HCT116 (cell line): ENCODE results near the gene LTBP4. TPM values are rescaled to one million over a fixed set of nuclear protein-coding genes. Genes with fewer than 3 reads are reported as not detected.
A peak's percentile ranks its signal among the peaks of the same experiment; 100 is the strongest.

Source experiments
- ATAC-seq: fragments of 200-7000 bp; cut with Tn5 transposase; 2 replicates; pipeline ENCODE4 v1.9.1; 2020; ENCODE audit warnings: mild to moderate bottlenecking, moderate library complexity
- BruUV-seq: library from RNA; stranded (reverse); fragments of 400-500 nt; replicated peaks from 2 replicates; lab custom pipeline; 2021; lab: Mats Ljungman, UMichigan
- CTCF ChIA-PET: fragments of 300-600 bp; sonication (Branson Sonifier 250); formaldehyde crosslinking; loops from one replicate; lab custom pipeline; 2021; ENCODE audit warnings: antibody characterized with exemption; lab: Charles Lee
- POLR2A ChIA-PET: fragments of 300-600, 350-600 bp; sonication (Branson Sonifier 250); formaldehyde crosslinking; loops from one replicate; lab custom pipeline; 2021; ENCODE audit warnings: antibody characterized with exemption; lab: Charles Lee
- RAD21 ChIA-PET, 2 experiments: fragments of 300-600 bp; sonication (Branson Sonifier 250); formaldehyde crosslinking; loops; one replicate each; lab custom pipeline; 2023; ENCODE audit warnings: low total read pairs in 2 of 2; ENCODE audit not compliant: uncharacterized antibody in 2 of 2, unreplicated experiment in 2 of 2, low non-redundant PET in 1 of 2; lab: Charles Lee
- DNase-seq: peaks from one replicate; pipeline ENCODE4 v3.0.0-alpha.2; 2010; ENCODE audit warnings: low read depth, low spot score
- H2AFZ ChIP-seq: fragments of 200-600 bp; shearing (Covaris generic), sonication (generic); 2 replicates; pipeline ENCODE4 v1.6.1; 2017; ENCODE audit warnings: low read depth, mixed run types, mixed read lengths, antibody characterized with exemption, low read length; ENCODE audit not compliant: poor library complexity, severe bottlenecking
- H3K27ac ChIP-seq: 2 replicates; pipeline ENCODE4 v1.5.1; 2012; ENCODE audit warnings: low read depth, low read length
- H3K27me3 ChIP-seq: fragments of 200-600 bp; sonication (generic); 2 replicates; pipeline ENCODE4 v1.6.1; 2016; ENCODE audit warnings: mixed run types, low read length, mixed read lengths; ENCODE audit not compliant: insufficient read depth
- H3K36me3 ChIP-seq, 2 experiments: fragments of 200-500 bp in 1 of 2; fragments of 200-600 bp in 1 of 2; sonication (Bioruptor generic) in 1 of 2; sonication (generic) in 1 of 2; 2 replicates each; pipeline versions ENCODE4 v1.5.1 to v1.6.1; 2014 to 2016; ENCODE audit warnings: low read length in 2 of 2, inconsistent platforms in 1 of 2, mixed read lengths in 1 of 2, mixed run types in 1 of 2; ENCODE audit not compliant: insufficient read depth in 2 of 2, control insufficient read depth in 1 of 2
- H3K4me1 ChIP-seq, 2 experiments: fragments of 200-600 bp in 1 of 2; sonication (generic) in 1 of 2; 2 replicates each; pipeline versions ENCODE4 v1.5.1 to v1.6.1; 2012 to 2017; ENCODE audit warnings: low read length in 2 of 2, inconsistent platforms in 1 of 2, mild to moderate bottlenecking in 1 of 2, mixed read lengths in 1 of 2, mixed run types in 1 of 2, moderate library complexity in 1 of 2; ENCODE audit not compliant: insufficient read depth in 2 of 2, control insufficient read depth in 1 of 2
- H3K4me2 ChIP-seq: fragments of 200-600 bp; sonication (generic); 2 replicates; pipeline ENCODE4 v1.6.1; 2017; ENCODE audit warnings: mixed run types, low read length, mixed read lengths
- H3K4me3 ChIP-seq, 2 experiments: fragments of 200-600 bp in 1 of 2; sonication (generic) in 1 of 2; replicated peaks in 1 of 2; 2 replicates each; pipeline ENCODE4 v1.5.1; 2011 to 2016; ENCODE audit warnings: low read length in 2 of 2, control low read depth in 1 of 2, low read depth in 1 of 2, mild to moderate bottlenecking in 1 of 2, mixed read lengths in 1 of 2, mixed run types in 1 of 2
- H3K79me2 ChIP-seq: fragments of 200-600 bp; sonication (generic); 2 replicates; pipeline ENCODE4 v1.6.1; 2017; ENCODE audit warnings: mild to moderate bottlenecking, mixed run types, low read length, moderate library complexity, mixed read lengths; ENCODE audit not compliant: insufficient read depth
- H3K9ac ChIP-seq: fragments of 200-600 bp; sonication (generic); 2 replicates; pipeline ENCODE4 v1.6.1; 2016; ENCODE audit warnings: low read length, mixed read lengths
- H3K9me2 ChIP-seq: fragments of 200-600 bp; sonication (generic), shearing (Covaris generic); 2 replicates; pipeline ENCODE4 v1.6.1; 2017; ENCODE audit warnings: mixed run types, mild to moderate bottlenecking, moderate library complexity; ENCODE audit not compliant: insufficient read depth
- H3K9me3 ChIP-seq, 2 experiments: fragments of 200-500 bp in 1 of 2; fragments of 200-600 bp in 1 of 2; sonication (Bioruptor generic) in 1 of 2; sonication (generic) in 1 of 2; 2 replicates each; pipeline ENCODE4 v1.6.1; 2014 to 2017; ENCODE audit warnings: low read length in 2 of 2, mixed read lengths in 2 of 2, inconsistent platforms in 1 of 2, low read depth in 1 of 2, mild to moderate bottlenecking in 1 of 2, mixed run types in 1 of 2, moderate library complexity in 1 of 2; ENCODE audit not compliant: control insufficient read depth in 1 of 2, insufficient read depth in 1 of 2
- H4K20me1 ChIP-seq: fragments of 200-600 bp; sonication (generic), shearing (Covaris generic); 2 replicates; pipeline ENCODE4 v1.6.1; 2017; ENCODE audit warnings: mixed run types, mild to moderate bottlenecking, moderate library complexity; ENCODE audit not compliant: insufficient read depth
- EZH2 ChIP-seq: fragments of 200-600 bp; sonication (generic); IDR thresholded peaks from 2 replicates; pipeline ENCODE4 v1.6.1; 2017; ENCODE audit warnings: antibody characterized with exemption, mixed run types
- EZH2phosphoT487 ChIP-seq: fragments of 200-600 bp; IDR thresholded peaks from 2 replicates; pipeline ENCODE4 v1.6.1; 2018; ENCODE audit warnings: antibody characterized with exemption, borderline replicate concordance
- RAD21 ChIP-seq: IDR thresholded peaks from 2 replicates; pipeline ENCODE4 v1.6.1; 2012; ENCODE audit warnings: low read depth, mild to moderate bottlenecking
- SP1 ChIP-seq: IDR thresholded peaks from 2 replicates; pipeline ENCODE4 v1.6.1; 2012; ENCODE audit warnings: low read depth
- YY1 ChIP-seq: IDR thresholded peaks from 2 replicates; pipeline ENCODE4 v1.6.1; 2011; ENCODE audit warnings: low read length, low read depth, moderate library complexity, mild to moderate bottlenecking; ENCODE audit not compliant: insufficient replicate concordance; ENCODE audit errors: extremely low read depth
- intact Hi-C: fragments of 100-400 bp; cut with micrococcal nuclease; formaldehyde crosslinking; loops from 2 replicates; pipeline ENCODE4 v1.10.0; 2022
- total RNA-seq: library from RNA; stranded (reverse); gene quantifications from one replicate; pipeline ENCODE4 v1.2.1, GENCODE V29; 2021; ENCODE audit not compliant: unreplicated experiment
- TF ChIP-seq, protein P1 (sequence below): IDR thresholded peaks from 2 replicates; pipeline ENCODE4 v1.6.1; 2012
- TF ChIP-seq, protein P2 (sequence below): IDR thresholded peaks from 2 replicates; pipeline ENCODE4 v1.6.1; 2012

Gene LTBP4
- total RNA-seq, 1 experiment from 2014 or later, result 310 TPM

DNA sequence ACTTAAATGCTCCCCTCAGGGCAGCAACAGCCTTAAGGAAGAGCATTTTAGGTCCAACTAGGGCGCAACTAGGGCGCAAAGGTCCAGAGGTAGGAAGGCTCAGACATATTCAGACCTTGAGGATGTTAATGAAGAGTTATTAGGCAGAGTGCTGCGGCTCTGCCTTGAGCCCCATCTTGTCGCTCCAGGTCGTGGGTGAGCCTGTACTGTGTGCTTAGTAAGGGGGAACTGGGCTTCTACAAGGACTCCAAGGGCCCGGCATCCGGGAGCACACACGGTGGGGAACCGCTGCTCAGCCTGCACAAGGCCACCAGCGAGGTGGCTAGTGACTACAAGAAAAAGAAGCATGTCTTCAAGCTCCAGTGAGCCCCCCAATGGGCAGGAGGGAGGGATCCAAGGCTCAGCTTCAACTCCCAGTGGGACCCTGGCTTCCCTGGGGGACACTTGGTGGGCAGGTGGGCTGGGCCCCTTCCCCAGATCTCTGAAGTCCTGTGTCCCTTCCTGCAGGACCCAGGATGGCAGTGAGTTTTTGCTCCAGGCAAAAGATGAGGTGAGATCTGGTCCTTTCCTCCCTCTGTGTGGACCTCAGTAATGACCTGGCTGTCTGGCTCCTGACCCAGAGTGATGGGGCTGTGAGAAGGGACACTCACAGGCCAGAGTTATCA lies 29.2 kb upstream of the LTBP4 start:
- H3K36me3 ChIP-seq, result no peaks in the 10 kb centered on the region
- ChIA-PET POLR2A (no interaction called here), RAD21 (no interaction called here), CTCF (interaction anchor here (1.7 kb wide), 1 partner anchor 30 kb away, joined by 10 read pairs; no protein-coding TSS in a partner anchor)
- no peaks in the 10 kb centered on the region for H4K20me1 ChIP-seq
- no peak overlapping the region for H3K4me3 ChIP-seq
- intact Hi-C loops, result no loop called here
- H3K27me3 ChIP-seq, result no peaks in the 10 kb centered on the region
- ATAC-seq, result no peak
- H3K9ac ChIP-seq, result no peak overlapping the region
- H3K9me3 ChIP-seq, result no peaks in the 10 kb centered on the region
- H3K27ac ChIP-seq, result no peak overlapping the region
- no TSS peak for BruUV-seq
- H3K79me2 ChIP-seq, result no peaks in the 10 kb centered on the region
- H3K4me2 ChIP-seq, result no peak overlapping the region
- H2AFZ ChIP-seq, result no peak overlapping the region
- peaks cover 11 to 28% of the 10 kb centered on the region in 2 experiments for H3K4me1 ChIP-seq
- H3K9me2 ChIP-seq, result no peaks in the 10 kb centered on the region
- no peak for TF ChIP-seq RAD21
- no peak for DNase-seq

DNA sequence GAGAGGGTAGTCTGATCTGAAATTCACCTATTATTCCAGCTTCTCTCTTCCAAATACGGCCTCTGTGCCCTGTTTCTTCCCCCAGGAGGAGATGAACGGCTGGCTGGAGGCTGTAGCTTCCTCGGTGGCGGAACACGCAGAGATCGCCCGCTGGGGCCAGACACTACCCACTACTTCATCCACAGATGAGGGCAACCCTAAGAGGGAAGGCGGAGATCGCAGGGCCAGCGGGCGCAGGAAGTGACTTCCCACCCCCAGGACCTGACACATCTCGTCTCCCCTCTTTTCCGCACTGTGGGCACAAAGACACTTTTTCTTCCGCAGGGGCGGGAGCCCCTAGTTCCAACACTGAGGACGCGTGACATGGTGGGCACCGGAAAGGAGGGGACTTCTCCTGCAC lies 25.8 kb upstream of the LTBP4 start:
- BruUV-seq, result no TSS peak
- Histone ChIP-seq H3K4me1 (peaks cover 10 to 32% of the 10 kb centered on the region in 2 experiments), H3K9me3 (no peaks in the 10 kb centered on the region), H3K27me3 (no peaks in the 10 kb centered on the region), H3K9me2 (no peaks in the 10 kb centered on the region), H4K20me1 (no peaks in the 10 kb centered on the region), H3K4me2 (peak overlapping the region; percentile 100; the same call in 1 of the 2 replicates), H3K9ac (peak overlapping the region; percentile 85; the same call in 1 of the 2 replicates), H2AFZ (no peak overlapping the region), H3K79me2 (peaks cover 14% of the 10 kb centered on the region; the same call in 1 of the 2 replicates), H3K27ac (no peak overlapping the region), H3K4me3 (no peak overlapping the region), H3K36me3 (peaks cover 3 to 7% of the 10 kb centered on the region in 2 experiments; a peak in 2 of 4 replicates)
- DNase-seq (no peak), ATAC-seq (no peak)
- ChIA-PET POLR2A (no interaction called here), RAD21 (no interaction called here), CTCF (no interaction called here)
- intact Hi-C loops, result no loop called here
- TF ChIP-seq SP1 (no peak), YY1 (no peak), EZH2 (no peak), EZH2phosphoT487 (no peak)
- TF ChIP-seq, protein P1, sequence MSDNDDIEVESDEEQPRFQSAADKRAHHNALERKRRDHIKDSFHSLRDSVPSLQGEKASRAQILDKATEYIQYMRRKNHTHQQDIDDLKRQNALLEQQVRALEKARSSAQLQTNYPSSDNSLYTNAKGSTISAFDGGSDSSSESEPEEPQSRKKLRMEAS, result no peak
- TF ChIP-seq, protein P2, sequence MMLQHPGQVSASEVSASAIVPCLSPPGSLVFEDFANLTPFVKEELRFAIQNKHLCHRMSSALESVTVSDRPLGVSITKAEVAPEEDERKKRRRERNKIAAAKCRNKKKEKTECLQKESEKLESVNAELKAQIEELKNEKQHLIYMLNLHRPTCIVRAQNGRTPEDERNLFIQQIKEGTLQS, result no peak
